Fibroblast of the conjunctiva (primary cell): ENCODE data around the gene TSSK6.
"Not testable (repeated sequence)": the region's sequence is repeated elsewhere in the genome, so short reads cannot be mapped to it uniquely, and the experiment has no call there.

Experiments
- DNase-seq: peaks from one replicate; pipeline ENCODE4 v3.0.0-alpha.2; 2010; ENCODE audit warnings: low read depth

The TSSK6 gene

DNA sequence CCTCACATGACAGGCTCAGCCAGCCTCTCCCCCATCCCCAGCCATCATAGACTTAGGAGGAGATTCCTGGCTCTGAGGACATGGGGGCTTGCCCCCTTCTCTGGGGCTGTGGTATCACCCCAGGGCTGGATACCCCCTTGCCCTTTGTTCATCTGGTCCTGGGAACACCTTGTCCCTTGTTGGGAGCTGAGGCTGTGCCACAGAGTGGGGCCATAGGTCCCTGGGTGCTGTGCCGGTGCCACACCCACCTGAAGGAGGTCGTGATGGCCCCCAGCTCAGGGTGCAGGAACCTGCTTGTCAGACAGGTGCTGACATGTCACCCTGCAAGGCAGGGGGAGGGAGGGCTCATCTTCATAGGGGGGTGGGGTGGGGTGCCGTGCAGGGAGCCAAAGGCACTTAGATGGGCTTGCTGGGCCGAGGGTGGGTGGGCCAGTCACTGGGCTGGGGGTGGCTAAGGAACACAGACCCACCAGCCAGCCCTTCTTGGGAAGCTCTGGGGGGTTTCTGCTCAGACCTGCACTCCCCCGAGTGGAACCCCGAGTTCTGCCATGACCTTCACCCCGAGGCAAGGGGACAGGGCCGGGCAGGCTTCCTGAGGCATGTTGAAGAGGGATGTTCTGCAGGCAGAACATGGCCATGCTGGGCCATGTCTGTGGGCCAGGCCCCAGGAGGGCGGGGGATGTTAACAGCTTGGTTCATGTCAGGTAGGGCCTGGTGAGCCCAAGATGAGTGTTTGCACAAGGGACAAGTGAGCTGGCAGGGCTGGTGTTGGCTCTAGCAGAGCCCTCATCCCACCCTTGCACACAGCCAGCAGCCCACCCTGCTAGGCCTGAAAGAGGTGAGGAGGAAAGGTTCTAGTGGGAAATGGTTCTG is 28.0 kb downstream of the TSSK6 start:
- DNase-seq = no peak

DNA sequence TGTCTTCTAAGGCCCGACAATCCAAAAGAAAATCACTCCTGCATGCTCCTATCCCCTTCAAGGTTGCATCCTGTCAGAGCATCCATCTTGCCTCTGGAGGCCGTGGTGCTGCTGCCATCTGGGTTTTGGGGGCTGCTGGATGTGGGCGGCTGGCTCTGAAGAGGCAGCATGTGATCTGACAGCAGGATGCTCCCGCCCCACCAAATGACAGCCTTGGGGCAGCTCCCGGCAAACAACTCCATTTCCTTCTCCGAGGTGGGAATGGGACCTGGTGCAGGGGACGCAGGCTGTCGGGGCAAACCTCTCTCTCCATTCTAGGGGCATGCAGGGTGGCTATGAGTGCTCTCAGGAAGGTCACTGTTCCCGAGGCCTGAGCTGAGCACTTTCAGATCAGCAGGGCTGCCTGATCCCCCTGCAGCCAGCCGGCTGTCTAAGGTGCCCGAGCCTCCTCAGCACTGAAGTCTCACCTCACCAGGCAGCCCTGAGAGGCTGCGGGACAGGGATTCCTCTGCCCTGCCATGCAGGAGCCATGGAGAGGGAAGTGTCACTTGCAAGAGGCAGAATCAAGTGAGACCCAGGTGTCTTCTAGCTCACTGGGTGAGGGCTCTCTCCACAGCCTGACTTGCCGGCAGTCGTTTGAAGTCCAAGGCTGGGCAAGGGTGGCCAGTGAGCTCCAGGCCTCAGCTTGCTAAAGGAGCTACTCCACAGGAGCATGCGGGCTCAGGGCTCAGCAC is 28.8 kb downstream of the TSSK6 start:
- no peak for DNase-seq

DNA sequence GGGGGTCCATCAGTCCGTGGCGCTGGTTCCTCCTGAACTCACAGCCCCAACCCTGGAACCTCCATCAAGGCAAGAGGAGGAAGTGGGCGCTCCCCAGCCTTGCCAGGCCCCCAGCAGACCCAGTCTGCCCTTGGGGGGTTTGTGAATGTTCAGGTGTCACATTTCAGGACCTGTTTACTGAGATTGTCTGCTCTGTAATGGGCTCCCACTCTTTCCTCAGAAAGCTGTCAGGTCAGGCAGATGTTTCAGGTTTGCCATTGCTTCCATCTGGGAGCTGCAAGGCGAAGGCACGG is 29.4 kb downstream of the TSSK6 start:
- DNase-seq = no peak

DNA sequence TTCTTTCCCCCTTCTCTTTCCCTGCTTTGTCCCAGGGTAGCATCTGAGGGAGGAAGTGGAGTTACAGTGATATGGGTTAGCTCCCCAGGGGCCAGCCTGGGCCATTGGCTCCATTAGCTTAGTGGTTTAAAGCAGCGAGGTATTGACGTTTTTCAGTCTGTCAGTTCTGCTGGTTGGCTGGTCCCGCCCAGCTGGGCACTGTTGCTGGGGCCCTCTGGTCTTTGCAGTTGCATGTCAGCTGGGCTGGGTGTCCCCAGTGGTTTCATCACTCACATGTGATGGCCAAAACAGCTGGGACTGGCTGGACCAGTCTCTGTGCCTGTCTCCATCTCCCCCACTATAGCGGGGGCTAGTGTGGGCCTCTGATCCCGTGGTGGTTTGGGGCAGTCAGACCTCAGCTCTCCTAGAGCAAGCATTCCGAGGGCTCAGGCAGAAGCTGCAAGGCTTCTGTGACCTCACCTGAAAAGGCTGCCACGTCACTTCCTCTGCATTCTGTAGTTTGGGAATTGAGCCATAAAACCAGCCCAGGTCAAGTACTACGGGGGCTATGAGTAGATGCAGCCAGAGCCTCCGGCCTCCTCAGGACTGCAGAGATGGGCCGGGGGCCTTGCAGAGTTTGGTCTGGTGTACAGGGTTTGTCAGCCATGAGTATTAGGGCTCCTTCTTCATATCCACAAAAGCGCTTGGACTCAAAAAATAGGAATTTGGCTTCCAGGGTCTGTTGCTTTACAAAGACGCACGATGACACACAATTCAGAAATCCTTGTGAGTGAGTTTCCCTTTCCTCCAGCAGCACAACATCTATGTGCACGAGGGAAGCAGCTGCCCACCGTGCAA is 30.0 kb downstream of the TSSK6 start:
- DNase-seq = no peak

DNA sequence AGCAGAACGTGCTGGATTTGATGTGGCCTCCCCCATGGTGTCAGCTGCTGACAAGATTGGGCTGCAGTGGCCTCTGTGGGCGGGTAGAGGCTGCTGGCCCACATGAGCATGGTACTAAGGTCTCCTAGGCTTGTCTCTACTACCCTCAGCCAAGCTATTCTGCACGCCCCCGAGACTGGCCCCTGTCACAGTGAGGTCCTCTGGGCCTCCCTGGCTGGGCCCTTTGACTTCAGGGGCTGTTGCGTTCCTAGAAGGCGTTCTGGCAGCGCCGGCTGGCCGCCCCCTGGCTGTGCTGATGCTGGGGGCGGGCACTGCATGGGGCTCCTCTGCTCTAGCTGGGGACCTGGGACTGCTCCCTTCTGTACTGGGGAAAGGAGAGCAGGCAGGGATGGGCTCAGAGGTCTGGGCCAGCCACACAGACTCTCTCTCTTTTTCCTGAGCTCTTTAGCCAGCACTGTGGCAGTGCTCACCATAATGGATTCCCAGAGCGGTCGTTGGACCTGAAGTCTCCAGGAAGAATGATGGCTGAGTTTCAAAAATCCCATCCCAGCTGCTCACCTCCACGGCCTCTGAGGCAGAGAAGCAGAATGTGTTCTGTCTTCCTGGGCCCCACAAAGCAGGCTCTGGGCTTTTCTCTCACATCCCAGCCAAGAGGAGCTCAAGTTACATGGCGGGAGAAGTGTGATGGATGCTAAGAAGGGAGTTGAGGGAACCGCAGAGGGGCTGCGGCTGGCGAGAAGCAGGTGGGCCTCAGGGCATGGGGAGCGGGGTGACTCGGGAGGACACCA is 32.3 kb downstream of the TSSK6 start:
- no peak for DNase-seq

DNA sequence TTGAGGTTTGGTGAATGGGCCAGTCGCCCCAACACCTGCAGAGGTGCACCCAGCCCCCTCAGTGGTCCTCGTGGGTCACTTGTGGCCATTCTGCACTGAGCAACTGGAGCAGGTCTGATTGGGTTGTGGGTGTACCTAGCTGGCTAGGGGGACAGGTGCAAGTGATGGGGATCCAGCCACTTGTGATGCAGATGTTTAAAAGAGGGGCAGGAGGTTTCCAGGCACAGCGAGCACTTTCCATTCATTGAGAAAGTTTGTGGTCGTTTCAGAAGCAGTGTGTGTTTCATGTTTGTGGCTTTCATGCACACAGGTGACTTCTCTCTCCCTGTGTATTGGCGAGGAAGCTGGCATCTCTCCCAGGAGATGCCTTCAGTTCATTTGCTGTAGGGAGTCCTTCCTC is 34.7 kb downstream of the TSSK6 start:
- DNase-seq = no peak

DNA sequence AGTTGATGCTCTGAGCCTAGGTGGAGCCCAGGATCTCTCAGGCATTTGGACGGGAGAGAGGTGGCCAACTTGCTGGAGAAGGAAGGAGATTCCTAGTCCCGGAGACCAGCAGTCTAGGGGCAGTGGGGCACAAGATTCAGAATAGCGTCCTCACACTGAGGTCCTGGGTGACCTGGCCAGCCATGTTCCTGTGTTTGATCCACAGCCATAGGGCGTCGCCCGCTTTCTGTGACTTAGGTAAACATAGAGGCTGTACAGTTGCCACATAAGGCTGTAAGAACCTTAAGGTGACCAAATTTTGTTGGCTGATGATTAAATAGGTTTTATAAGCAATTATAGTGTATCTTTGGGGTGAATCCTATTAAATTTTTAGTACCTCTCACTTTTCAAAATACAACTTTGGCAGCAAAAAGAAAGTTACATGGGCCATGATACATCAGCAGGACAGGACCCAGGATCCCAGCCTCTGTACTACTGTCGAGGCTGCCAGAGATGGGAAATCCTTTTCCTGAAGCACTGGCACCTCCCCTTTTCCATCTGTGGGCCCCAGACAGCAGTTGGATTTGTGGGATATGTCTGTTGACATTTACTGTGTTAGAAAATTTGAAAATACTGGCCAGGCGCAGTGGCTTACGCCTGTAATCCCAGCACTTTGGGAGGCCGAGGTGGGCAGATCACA is 37.5 kb downstream of the TSSK6 start:
- DNase-seq = no peak

DNA sequence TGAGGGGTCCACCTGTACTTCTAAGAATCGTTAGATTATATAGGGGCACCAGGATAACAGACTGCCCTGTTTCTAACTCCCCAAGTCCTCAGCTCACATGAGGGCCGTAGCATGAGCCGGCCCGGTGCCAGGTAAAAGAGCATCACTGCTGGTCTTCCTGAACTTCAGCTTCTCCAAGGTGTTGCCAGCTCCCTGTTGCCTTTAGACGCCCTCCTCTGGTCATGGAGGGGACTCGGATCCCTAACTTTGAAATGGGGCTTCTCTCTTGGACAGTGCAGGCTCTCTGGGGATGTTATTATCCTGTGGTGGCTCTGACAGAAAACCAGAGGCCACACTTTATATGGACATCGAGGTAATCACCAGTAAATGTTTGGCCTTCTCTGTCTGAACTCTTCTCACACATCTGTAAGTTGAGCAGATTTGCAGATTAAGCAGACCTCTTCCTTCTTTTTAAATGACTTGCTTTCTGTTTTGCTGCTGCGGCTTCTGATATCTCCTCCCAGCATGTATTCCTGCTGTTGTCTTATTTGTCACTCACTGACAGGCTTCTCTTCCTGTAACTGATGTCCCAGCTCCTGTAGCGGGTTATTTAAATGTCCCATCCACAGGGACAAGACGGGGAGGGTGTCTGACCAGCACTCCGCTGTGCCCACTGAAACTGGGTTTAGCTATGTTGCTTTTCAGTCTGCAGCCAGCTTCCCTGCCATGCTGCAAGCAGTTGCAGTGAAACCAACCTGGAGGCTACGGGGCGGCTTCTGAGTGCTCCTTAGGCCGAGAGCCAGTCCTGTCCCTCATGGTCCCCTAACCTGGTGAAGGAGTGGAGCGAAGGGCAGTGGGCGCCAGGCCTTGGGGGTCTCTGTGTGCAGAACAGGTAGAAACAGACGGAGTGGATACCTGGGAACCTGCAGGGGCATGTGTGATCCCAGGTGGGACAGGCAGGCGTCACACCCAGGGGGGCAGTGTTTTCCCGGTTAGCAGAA is 39.2 kb downstream of the TSSK6 start:
- peak; percentile 31 for DNase-seq

DNA sequence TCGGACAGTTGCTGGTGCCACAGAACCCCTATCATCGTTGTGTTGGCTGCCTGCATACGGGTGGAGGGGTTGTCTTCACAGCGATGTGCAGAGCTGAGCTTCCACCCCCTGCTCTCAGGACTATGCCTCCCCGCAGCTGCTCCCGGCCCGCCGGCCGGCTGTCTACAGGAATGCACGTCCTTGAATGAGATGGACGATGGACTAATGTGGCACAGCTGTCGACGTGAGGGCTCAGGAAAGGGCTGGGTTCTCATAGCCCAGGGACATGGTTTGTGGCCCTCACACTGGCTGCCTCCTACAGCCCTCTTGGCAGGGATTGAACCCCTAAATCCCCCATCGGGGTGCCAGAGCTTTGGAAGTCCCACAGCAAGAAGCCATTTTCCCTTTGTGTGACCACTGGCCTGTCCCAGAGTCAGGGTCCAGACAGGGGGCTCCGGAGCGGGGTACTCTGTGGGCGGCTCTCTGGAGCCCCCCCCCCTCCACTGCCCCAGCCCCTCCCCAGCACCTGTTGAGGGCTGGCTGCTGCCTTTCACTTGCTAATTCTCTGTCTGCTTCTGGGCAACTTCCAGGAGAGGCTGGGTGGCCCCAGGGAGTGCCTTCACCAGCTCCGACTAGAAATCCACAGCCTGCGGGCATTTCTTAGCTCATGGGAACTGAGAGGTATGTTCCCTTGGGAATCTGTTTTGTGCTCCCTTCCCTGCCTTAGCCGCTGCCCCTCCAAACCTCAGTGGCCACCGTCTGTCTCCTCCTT is 40.2 kb downstream of the TSSK6 start:
- no peak for DNase-seq

DNA sequence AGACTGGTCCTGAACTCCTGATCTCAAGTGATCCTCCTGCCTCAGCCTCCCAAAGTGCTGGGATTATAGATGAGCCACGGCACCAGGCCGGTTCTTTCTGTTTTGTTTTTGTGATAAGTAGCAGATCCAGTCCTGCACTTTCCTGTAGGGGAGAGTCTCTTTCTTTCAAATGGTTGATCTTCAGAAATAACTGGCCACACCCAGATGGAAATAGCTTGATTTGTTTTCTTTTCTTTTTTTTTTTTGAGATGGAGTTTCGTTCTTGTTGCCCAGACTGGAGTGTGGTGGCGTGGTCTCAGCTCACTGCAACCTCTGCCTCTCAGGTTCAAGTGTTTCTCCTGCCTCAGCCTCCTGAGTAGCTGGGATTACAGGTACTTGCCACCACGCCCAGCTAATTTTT is 43.2 kb downstream of the TSSK6 start:
- not testable (repeated sequence) for DNase-seq

DNA sequence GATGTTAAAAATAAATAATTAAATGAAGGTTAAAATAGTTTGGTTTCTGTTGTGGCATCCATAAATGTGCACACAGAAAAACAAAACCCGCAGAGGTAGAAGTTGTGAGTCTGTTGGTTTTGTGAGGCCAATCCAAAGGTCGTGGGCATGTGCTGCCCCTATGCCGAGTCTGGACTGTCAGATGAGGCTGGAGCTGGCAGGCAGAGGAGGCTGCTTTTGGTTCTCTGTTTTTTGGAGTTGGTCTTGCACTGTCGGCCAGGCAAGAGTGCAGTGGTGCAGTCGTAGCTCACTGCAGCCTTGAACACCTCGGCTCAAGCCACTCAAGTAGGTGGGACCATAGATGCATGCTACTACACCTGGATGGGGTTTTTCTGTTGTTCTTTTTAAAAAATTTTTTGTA is 43.7 kb downstream of the TSSK6 start:
- DNase-seq = no peak

DNA sequence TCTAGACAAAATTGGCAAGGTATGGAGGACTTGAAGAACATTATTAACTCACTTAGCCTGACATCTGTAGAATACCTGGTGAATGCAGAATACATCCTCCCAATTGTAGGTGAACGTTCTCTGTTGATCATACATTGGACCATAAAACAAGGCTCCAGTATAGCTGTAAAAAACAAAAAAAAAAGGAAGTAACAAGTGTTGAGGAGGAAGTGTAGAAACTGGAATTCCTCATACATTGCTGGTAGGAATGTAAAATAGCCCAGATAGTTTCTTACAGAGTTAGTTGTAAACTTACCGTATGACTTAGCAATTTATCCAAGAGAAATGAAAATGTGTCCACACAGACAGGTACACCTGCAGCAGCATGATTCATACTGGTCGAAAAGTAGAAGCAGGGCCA is 44.8 kb downstream of the TSSK6 start:
- no peak for DNase-seq

DNA sequence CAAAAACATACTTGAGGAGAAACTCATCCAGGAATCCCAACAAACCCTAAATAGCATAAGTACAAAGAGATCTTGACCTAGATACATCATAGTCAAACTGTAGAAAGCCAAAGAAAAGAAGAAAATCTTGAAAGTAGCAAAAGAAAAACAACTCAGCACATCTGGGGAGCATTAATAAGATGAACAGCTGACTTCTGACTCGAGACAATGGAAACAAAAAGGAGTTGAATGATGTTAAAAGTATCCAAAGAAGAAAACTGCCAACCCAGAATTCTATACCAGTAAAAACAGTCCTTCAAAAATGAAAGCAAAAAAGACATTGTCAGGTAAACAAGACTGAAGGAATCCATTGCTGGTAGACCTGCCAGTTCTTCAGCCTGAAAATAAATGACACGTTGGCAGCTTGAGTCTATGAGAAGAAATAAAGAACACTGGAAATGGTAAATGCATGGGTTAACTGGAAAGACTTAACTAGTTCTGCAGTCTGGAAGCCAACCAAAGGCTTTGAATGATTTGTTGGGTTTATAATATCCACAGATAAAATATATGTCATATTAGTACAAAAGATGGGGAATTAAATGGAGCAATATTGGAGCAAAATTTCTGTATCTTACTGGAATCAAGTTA is 46.8 kb downstream of the TSSK6 start:
- DNase-seq = no peak

DNA sequence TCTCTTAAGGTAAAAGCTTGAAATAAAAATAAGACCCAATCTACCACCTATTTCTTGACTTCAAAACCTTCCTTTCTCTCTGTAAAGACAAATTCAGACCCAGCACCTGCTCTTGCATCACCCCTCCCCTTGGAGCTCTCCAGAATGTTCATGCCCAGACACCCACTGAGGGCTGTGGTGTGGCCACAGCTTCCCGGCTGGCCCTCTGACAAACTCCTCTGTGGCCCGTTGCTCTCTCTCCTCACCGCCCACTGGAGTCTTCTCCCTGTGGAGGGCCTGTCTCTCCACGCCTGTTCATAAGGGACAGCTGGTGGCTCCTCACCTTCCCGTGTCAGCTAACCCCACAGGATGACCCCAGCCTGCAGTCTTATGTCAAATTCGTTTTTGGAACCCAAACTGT is 49.1 kb downstream of the TSSK6 start:
- no peak for DNase-seq

DNA sequence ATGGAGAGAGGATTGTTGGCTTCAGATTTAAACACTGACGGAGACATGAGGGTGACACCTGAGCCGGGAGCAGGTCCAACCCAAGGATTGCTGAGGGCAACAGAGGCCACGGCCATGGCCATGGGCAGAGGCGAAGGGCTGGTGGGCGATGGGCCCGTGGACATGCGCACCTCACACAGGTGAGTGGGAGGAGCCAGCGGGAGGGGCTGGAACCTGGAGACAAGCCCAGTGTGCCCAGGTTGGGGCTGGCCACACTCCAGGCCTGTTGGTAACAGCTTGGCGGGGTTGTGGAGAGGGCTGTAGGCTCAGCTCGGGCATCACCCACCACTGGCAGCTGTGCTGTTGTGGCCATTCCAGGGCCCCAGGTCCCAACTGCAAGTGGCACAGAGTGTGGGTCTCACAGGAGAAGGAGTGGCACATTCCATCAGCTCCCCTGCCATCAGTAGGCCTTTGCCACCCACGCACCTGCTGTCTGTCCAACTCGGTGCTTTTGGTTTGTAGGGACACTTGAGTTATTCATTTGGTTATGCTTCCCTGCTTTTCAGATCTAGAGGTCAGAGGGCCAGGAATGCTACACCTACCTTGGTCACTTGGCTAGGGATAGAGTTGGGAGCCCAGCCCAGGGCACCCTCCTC is 49.8 kb downstream of the TSSK6 start:
- DNase-seq = no peak

DNA sequence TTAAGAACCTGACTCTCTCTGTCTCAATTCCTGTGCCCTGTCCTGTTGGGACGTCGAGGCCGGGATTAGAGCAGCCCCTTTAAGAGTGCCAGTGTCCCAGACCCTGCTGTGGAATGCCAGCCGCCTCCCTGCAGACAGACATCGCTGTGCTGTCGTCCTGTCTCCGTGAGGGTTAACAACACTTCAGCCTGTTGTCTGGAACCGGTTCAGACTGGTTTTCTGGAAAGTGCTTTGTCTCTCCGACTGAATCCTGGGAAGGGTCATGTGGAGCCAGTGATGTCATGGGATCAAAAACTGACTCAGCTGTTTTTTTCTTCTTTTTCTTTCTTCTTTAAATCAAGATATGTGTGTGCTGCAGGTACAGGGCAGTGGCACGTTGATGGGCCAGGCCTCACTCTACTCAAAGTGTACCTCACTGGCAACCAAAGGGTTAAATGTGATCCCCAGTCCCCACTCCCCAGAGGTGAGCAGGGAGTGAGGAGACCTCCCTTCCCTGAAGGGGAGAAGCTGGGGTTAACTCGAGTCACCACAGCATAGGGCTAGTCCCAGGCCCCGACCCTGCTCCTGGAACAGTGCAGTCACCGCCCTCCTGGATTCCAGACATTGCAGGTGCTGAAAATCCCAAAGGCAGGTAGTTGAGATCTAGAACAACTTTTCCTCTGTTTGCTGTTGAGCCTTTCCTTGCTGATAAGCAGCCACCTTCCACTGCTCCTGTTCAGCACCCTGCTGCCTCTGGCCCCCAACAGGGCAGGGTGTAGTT is 50.8 kb downstream of the TSSK6 start:
- peak; percentile 24 for DNase-seq
